Peyer's patch (tissue), 4 donors: ENCODE measurements around the gene LILRA2.

Source experiments
- CTCF ChIP-seq, 6 experiments: fragments of 450-650 bp in 4 of 6; fragments of 200-600 bp in 2 of 6; sonication (generic) in 1 of 6; IDR thresholded peaks; one replicate each; pipeline ENCODE4 v1.5.1; 2017 to 2019; ENCODE audit warnings: antibody characterized with exemption in 6 of 6, mild to moderate bottlenecking in 3 of 6, moderate library complexity in 1 of 6
- POLR2A ChIP-seq, 2 donors: fragments of 450-650 bp; IDR thresholded peaks; one replicate each; pipeline ENCODE4 v1.5.1; 2017; ENCODE audit warnings: antibody characterized with exemption in 2 of 2, mild to moderate bottlenecking in 2 of 2, moderate library complexity in 2 of 2

GRCh38 chr19:54551293-54551692 is 22.3 kb upstream of the LILRA2 start:
- no peak for TF ChIP-seq CTCF (IDR thresholded peaks at IDR 0.05)
- TF ChIP-seq POLR2A (IDR thresholded peaks at IDR 0.05), result no peak
